Kidney tubule cell (primary cell): ENCODE data around the gene TRPT1.
"Not testable (repeated sequence)": the region's sequence is repeated elsewhere in the genome, so short reads cannot be mapped to it uniquely, and the experiment has no call there.

ENCODE experiments used
- DNase-seq: peaks from one replicate; pipeline ENCODE4 v3.0.0-alpha.2; 2018; ENCODE audit warnings: low spot score

TRPT1 gene

DNA sequence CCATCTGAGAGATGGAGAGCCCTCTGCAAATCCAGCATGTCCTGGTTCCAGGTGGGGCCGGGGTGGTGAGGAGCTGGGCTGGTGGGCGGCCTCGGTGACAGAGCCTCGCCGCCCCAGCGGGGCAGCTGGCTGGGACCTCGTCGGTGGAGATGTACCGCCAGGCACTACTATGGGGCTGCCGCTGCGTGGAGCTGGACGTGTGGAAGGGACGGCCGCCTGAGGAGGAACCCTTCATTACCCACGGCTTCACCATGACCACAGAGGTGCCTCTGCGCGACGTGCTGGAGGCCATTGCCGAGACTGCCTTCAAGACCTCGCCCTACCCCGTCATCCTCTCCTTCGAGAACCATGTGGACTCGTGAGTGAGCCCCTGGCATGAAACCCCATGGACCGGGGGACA is 32.4 kb upstream of the TRPT1 start:
- no peak for DNase-seq

DNA sequence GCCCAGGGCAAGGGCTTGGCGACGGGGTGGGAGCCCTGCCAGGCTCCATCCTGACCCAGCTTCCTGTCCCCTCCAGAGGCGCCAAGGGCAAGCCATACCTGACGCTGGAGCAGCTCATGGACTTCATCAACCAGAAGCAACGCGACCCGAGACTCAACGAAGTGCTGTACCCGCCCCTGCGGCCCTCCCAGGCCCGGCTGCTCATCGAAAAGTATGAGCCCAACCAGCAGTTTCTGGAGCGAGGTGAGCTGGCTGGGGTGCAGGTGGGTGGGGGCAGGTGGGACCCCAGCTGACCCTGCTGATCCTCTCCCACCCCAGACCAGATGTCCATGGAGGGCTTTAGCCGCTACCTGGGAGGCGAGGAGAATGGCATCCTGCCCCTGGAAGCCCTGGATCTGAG is 30.3 kb upstream of the TRPT1 start:
- no peak for DNase-seq

DNA sequence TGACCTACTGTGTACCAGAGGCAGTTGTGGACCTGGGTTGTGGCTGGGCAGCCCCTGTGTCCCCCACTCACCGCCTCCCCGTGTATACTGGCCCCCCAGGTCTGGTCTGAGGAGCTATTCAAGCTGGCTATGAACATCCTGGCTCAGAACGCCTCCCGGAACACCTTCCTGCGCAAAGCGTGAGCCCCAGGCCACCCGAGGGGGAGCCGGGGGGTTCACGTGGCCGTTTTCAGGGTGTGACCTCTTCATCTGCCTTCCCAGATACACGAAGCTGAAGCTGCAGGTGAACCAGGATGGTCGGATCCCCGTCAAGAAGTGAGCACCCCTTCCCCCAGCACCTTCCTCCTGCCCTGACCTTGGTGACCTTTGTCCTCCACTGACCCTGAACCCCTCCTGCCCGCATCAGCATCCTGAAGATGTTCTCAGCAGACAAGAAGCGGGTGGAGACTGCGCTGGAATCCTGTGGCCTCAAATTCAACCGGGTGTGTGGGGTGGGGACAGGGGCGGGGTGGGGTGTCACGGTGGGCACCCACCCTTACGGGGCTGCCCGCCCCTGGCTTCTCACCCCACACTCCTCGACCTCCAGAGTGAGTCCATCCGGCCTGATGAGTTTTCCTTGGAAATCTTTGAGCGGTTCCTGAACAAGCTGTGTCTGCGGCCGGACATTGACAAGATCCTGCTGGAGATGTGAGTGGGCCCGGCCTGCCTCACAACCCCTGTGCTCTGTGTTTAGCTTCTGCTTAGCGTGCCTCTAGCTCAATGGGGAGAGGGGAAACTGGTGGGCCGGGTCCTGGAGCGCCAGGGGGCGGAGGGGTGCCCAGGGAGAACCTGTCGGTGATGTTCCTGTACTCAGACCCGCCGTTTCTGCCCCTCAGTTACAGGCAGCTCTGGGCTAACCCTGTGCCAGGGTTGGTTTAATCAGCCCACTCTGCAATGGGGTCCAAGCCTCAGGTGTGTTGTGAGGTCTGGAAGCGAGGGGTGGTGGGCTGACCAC is 29.4 kb upstream of the TRPT1 start:
- no peak for DNase-seq

DNA sequence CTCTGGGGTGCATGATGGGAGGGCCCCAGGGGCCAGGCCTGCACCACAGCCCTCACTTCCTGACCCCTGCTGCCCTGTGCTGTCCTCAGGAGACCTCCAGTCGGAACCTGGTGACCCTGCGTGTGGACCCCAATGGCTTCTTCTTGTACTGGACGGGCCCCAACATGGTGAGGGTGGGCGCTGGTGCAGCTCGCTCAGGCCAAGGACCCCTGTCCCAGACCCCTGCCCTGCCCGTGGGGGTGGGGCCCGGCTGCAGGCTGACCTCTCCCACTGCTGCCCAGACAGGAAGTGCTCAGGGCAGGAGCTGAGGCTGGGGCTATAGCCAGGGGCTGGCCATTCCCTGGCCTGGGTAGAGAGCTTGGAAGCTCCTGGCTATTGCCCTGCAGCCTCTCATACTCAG is 28.3 kb upstream of the TRPT1 start:
- DNase-seq = no peak

DNA sequence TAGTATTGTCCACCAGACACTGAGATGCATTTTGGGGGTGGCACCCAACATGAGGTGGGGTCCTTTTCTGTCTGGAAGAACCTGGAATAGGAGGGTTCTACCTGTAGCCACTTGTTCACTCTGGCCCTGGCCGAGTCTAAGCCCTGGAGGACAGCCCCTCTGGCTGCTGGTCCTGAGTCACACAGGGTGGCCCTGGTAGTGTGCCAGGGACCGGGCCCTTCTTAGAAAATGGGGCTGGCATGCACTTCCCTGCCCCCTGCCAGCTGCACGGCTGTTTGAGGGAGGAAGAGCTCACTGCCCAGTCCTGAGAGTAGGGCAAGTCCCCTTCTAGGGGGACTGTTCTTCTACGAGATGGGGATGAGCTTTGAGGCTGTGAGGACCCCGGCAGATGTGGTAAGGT is 27.5 kb upstream of the TRPT1 start:
- peak; percentile 32 for DNase-seq

DNA sequence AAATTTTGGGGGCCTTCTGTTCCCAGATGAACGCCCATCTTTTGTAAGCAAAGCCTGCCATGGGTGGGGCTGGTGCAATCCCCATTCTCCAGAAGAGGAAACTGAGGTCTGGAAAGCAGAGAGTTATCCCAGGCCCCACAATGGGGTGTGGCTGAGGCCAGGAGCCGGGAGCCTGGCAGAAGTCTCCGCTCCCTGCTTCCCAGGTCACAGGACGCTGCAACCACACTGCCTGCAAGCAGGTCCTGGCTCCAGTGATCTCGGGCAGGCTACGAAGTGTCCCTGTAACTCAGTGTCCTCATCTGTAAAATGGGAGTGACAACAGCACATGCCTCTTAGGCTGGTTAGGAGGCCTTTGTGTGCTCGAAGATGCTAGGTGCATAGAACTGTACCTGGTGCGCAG is 27.1 kb upstream of the TRPT1 start:
- DNase-seq = no peak

DNA sequence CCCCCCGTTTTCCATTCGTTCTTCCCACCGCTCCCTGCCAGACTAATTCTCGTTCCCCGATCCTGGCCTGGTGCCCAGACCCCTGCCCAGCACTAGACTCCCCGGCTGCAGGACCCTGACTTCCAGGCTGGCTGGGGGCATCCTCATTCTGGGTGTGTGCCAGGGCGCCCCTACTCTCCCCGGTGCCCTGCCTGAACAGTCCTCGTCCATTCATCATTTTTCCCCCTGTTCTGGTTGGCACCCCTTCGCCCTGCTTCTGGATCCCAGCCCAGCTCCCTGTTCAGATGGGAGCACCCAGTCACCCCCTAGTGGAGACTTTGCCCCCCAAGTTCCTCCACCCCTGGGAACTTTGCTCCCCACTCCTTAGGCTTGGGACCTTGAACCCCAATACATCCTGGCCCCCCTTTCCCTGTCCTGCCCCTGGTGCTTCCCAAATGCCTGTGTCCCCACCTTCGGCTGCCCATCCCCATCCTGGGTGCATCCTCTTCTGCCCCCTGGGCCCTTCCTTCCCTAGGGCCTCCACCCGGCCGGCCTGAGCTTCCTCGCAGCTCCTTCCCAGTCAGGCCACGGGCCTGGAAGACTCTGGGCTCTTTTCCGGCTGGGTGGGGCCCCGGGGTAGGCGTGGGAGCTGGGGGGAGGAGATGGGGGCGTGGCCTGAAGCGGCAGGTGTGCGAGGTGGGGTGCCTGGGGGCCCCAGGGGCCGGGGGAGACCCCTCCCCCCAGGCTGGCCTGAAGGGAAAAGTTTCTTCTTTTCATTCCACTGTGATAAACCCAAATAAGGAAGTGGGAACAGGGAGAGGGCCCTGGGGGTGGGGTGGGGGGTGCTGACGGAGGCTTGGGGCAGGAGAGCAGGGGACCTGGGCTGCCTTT is 26.3 kb upstream of the TRPT1 start:
- DNase-seq = peak; percentile 75

DNA sequence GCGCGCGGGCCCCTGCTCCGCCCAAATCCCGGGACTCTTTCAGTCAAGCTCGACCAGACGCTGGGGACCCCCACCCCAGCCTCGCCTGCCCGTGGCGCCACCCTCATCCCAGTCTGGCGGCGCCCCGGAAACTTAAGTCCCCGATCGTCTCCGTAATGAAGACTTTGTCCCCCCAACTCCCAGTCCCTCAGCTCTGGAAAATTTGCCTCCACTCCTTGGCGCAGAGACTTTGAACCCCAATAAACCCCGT is 25.7 kb upstream of the TRPT1 start:
- DNase-seq = no peak

DNA sequence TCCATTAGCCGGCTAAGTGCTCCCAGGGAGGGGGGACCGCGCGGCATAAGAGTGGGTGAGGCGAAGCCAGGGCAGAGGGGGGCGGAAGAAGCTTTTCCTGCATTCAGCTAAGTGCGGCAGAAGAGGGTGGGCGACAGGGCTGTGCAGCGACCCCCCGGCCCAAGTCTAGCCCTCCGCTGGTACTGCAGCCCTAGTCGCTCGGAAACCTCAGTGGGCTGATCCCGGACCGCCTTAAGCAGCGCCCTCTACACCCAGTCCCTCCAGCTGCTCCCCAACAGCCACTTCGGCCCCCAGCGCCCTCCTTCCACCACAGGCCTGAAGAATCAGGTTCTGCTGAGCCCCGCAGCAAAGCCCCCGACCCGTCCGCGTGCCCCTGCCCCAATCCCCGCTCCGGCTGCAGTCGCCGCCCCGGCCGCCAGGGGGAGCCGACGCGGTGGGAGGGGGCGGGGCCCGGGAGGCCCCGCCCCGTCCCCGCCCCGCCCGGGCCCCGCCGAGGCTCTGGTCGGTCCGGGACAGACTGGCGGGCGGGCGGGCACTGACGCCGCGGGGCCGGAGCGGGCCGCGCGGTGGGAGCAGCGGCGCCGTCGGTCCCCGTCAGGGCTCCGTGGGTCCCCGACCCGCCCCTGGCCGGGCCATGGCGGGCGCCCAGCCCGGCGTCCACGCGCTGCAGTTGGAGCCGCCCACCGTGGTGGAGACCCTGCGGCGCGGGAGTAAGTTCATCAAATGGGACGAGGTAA is 25.2 kb upstream of the TRPT1 start, which contains the start of gene PLCB3:
Gene PLCB3 (plus strand): TSS at position 515 of the 737 bp plus-strand sequence. CDS start 120 bp downstream, at position 635.
- peak; percentile 65 for DNase-seq

DNA sequence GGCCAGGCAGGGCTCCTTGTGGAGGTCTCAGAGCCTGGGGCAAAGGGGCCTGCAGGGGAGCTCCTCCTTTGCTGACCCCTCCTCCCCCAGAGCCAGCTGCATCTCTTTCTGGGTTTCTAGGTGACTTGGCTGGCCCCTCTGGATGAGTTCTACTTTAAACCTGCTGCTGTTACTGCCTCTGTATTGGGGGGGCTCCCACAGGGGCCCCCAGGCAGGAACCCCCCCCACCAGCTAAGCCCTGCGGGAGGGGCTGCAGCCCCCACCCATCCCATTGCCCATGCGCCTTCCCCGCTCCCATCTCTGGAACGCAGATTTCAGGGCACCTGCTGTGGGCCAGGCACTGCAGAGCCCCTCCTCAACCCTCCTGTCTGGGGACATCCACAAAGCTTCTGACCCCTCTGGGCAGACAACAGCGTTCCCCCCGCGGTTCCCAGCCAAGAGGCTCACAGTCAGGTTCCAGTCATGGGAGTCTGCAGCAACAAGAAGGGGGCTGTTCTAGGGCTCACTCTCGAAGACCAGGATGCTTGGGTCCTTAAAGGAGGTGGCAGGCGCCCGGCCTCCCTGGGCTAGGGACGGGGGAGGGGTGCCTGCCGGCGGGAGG is 24.5 kb upstream of the TRPT1 start:
- no peak for DNase-seq

DNA sequence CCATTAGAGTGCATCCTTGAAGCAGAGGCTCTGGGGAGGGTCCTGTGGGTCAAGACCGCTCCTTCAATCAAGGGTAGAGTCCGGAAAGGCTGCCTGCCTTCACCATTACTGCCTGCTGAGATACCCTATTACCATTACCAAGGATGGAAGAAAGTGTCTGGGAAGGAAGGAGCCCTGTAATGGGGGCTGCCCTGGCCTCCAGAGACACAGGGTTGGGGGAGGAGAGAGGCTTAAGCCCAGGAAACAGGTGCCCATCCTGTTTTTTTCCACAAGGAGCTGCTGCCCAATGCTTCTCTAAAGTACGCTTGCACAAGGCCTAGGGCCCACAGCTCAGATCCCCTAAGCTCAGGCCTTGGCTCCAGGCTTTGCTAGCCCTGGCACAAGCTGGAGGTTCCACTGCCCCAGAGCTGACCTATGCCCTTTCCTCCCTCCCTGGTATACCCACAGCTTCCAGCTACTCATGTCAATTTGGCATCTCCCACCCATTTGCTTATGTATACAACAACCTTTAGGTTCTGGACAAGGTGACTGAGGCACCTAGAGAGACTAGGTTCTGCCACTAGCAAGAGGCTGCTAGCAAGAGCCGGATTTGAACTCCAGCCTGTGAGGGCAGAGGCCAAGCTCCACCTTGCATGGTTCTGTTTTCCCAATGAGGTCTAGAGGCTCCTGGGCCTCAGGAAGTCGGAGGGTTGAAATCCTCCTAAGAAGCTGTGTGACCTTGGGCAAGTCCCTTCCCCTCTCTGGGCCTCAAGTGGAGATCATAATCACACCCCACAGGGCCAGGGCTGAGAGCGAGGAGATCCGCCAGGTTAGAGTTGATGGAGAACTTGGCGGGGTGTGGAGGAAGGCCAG is 23.8 kb upstream of the TRPT1 start:
- DNase-seq = no peak

DNA sequence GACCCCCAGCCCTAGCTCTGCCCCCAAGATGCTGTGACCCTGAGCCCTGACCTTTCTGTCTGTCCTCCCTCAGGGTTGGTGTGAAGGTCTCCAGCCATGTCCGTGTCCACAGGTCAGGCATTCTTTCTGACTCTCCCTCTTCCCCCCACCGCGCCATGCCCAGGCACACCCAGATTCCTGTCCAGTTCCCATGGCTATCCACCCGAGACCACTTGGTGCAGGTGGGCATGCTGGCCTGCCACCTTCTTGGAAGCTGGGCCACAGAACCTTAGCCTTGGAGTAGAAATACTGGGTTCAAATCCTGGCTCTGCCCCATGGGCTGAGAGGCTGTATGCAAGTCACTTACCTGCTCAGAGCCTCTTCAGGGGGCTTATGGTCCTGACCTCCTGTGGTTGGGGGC is 23.1 kb upstream of the TRPT1 start:
- DNase-seq = no peak

DNA sequence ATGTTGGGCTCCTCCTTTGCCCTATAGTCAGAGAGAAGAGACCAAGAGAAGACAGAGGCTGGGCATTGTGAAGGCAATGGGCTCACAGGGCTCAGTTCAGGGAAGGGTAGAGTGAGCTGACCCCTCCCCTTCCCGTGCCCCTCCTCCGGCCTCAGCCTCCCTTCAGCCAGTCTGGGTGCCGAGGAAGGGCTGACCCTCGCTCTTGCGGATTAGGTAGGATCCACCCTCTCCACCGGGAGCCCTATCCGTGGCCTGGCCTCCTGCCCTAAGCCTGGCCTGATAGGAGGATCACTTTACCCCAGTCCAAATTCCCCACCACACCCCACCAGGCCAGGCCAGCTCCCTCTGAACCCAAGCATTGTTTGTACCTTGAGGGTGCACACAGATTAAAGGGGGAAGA is 22.6 kb upstream of the TRPT1 start:
- DNase-seq = no peak

DNA sequence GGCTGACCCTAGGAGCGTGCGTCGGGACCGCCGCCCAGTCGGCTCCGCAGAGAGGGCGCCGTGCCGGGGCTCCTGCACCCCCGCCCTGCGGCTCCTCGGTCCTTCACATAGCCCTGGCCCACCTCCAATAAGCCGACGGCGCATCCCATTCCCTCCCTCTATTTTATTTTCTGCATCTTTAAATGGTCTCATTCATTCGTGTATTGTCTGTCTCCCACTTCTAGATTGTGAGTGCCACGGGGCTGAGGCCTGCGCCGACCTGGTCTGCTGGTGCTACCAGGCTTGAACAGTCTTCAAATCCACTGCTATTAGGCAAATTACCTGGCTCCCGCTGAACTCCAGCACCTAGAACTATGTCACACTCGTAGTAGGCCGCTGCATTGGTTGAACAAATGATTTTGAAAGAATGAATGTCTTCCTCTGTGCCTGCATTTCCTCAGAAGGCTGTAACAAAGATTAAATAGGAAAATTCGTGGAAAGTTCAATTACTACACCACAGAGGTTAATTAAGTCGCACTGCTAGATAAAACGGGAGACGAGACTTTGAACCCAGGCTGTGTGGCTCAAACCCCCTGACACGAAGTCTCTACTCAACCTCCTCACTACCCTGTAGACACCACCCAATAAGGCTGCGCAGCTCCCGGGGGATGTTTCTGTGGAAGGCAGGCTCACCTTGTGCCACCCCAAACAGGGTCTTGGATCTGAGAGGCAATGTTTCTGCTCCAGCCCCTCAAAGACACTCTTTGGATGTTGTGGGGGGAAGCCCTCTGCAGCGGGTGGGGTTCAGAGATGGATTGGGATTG is 21.9 kb upstream of the TRPT1 start:
- no peak for DNase-seq

DNA sequence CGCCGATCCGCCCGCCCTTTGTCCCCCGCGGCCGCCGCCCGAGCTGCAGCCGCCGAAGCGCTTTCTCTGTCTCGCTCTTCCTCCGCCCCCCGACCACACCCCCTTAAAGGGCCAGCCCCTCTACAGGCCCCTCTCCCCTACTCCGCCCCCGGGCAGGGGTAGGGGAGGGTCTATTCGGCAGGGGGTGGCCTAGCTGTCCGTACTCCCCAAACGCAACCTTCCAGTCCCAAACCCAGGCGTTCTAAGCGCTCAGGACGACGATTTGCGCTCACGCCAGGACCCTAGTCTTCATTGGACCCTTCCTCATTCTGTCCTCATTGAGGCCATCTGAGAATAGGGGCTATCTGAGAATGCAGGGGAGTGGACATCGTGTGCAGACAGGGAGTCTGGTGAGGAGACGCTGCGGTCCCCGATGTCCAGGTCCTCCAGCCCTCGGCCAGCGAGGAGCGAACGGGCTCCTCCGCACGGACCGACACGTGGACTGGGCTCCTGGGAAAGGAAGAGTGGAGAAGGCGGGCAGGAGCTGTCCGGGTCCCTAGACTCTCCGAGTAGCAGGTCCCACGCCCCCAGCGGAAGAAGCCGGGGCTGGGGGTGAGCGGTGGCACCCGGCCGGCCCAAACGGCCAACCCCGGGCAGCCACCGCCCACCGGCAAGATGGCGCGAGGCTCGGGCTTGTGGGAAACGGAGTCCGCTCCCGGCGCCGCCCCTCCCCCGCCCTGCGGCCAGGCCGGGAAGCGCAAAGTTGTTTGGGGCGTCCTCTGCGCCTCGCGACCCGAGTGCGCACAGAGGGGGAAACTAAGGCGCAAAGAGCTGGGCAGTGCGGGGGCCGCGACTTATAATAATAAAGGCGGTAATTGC is 21.1 kb upstream of the TRPT1 start, which contains the start of gene PPP1R14B:
Gene PPP1R14B (minus strand): TSS at position 73 of the 858 bp plus-strand sequence. CDS start 270 bp downstream, outside the sequence.
- DNase-seq = peak; percentile 89

DNA sequence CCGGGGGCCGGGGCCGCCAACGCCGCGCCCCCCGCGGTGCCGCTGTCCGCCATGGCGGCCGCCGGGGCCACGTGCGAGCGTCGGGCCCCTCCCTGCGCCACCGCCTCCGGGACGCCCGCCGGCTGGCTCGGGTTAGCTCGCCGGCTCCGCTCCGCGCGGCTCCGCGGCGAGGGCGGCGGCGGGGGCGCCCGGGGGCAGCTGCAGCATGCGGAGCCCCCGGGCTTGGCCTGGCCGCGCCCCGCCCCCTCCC is 20.6 kb upstream of the TRPT1 start:
- DNase-seq = not testable (repeated sequence)

DNA sequence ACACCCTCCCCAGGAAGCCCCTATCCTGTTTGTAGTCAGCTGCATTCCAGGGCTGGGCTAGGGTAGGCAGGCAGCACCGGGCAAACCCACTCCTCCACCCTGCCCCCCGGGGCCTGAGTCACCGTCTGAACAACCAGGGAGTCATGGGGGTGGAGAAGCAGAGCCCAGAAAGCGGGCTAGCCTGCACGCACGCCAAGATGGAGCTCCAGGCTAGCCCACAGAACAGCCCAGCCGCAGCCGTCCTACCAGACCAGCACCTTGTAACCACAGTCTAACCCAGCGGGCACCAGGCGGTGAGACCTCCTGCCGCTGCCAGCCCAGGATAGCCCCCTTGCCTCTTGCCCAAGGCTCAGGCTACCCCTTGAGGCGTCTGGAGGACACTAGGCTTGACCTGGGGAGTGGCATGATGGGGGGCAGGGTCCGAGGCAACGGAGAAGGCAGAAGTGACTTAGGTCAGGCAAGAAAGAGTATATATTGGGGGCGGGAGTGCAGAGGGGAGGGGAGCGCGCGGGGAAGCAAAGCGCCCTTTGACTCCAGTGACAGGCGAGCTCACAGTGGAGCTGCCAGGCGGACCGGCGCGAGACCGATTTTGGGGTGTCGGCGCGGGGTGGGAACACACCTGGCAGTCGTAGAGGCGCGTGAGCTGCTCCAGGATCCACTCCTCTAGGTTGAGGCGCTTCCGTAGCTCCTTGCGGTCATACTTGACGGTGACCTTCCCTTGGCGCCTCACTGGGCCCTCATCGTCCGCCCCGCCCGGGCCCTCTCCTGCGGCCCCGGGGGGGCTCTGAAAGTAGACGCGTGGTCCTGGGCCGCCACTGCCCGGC is 20.0 kb upstream of the TRPT1 start:
- peak; percentile 96 for DNase-seq

DNA sequence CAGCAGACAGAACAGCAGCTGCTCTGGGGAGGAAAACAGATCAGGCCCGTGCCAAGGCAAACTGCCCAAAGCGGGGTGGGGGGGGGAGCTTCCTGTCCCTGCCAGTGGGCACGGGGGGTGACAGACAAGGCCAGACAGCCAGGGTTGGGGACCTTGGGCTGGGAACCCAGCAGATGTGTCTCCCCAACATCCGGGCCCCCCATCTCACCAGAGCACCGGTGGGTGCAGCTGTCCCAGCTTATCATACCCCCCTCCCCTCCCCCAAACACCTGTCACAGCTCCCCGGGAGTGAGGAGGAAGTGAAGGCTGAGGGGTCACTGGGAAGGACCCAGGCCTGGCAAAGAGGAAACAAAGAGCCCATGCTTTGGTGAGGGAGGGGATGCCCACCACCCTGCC is 19.4 kb upstream of the TRPT1 start:
- peak; percentile 46 for DNase-seq
